K562 (cell line): ENCODE results near the gene KIF23.

Experiments used
- CREB1 ChIP-seq, 2 experiments: sonication (generic) in 1 of 2; formaldehyde crosslinking in 1 of 2; IDR thresholded peaks; 2 replicates each; pipeline versions ENCODE4 v1.6.1 to v1.8.0; 2012 to 2022; ENCODE audit warnings: inconsistent platforms in 1 of 2, mild to moderate bottlenecking in 1 of 2, missing genetic modification reagents in 1 of 2, moderate library complexity in 1 of 2
- CTCF ChIP-seq, 3 experiments: IDR thresholded peaks in 2 of 3; conservative IDR thresholded peaks in 1 of 3; 2 replicates each; pipeline ENCODE4 v1.5.1; 2011 to 2012; ENCODE audit warnings: low read length in 3 of 3, mild to moderate bottlenecking in 3 of 3, control low read depth in 2 of 3, improper control_type of control experiment in 1 of 3, inconsistent platforms in 1 of 3, low read depth in 1 of 3, mixed read lengths in 1 of 3, moderate library complexity in 1 of 3; ENCODE audit not compliant: insufficient read depth in 2 of 3
- FOXA1 ChIP-seq: fragments of 450-650 bp; IDR thresholded peaks from 2 replicates; pipeline ENCODE4 v1.6.1; 2016; ENCODE audit warnings: mild to moderate bottlenecking, borderline replicate concordance
- HOXB6 ChIP-seq: fragments of 250-450 bp; sonication (Bioruptor Pico); IDR thresholded peaks from 2 replicates; pipeline ENCODE4 v1.5.1; 2022; ENCODE audit warnings: mild to moderate bottlenecking, borderline replicate concordance
- PTTG1 ChIP-seq: fragments of 450-650 bp; IDR thresholded peaks from 2 replicates; pipeline ENCODE4 v1.6.1; 2016; ENCODE audit warnings: low read depth, mild to moderate bottlenecking, missing genetic modification characterization, missing compliant biosample characterization
- SP1 ChIP-seq: sonication (generic); formaldehyde crosslinking; IDR thresholded peaks from 2 replicates; pipeline ENCODE4 v1.8.1; 2022; ENCODE audit warnings: mild to moderate bottlenecking, missing genetic modification reagents
- ZNF274 ChIP-seq: IDR thresholded peaks from 2 replicates; pipeline ENCODE4 v1.6.1; 2011; ENCODE audit warnings: low read depth, mild to moderate bottlenecking, low read length, moderate library complexity, borderline replicate concordance

GRCh38 chr15:69479081-69479480 lies 64.9 kb downstream of the KIF23 start:
- TF ChIP-seq SP1 (CRISPR knock-in tag): no peak
- no peak for TF ChIP-seq CTCF (IDR thresholded peaks at IDR 0.05 in 2 of 3, conservative IDR thresholded peaks at IDR 0.05 in 1 of 3; ENCODE audit: insufficient read depth in 2 of 3, low read depth in 1 of 3, low read length in 3 of 3)
- no peak for TF ChIP-seq PTTG1
- TF ChIP-seq HOXB6 (CRISPR knock-in tag): no peak
- no peak for TF ChIP-seq CREB1 (IDR thresholded peaks at IDR 0.05)
- no peak for TF ChIP-seq CREB1 (CRISPR knock-in tag; IDR thresholded peaks at IDR 0.05)
- no peak for TF ChIP-seq FOXA1
- no peak for TF ChIP-seq ZNF274
